ACC112 (cell line): ENCODE measurements around the gene CERK.
"Not testable (repeated sequence)": the region's sequence is repeated elsewhere in the genome, so short reads cannot be mapped to it uniquely, and the experiment has no call there.

Experiments
- H2AFZ ChIP-seq: fragments of 200-600 bp; sonication (generic); one replicate; pipeline ENCODE4 v1.6.0; 2017; ENCODE audit warnings: antibody characterized with exemption, low read length; ENCODE audit not compliant: unreplicated experiment
- H3K27ac ChIP-seq: fragments of 200-600 bp; sonication (generic); 2 replicates; pipeline ENCODE4 v1.5.1; 2014; ENCODE audit warnings: low read depth, mild to moderate bottlenecking, antibody characterized with exemption, low read length, moderate library complexity
- H3K27me3 ChIP-seq: fragments of 200-600 bp; sonication (generic); 2 replicates; pipeline ENCODE4 v1.6.1; 2014; ENCODE audit warnings: mild to moderate bottlenecking, antibody characterized with exemption, low read length, moderate library complexity, mixed read lengths; ENCODE audit not compliant: insufficient read depth
- H3K36me3 ChIP-seq: fragments of 200-600 bp; sonication (generic); 2 replicates; pipeline ENCODE4 v1.6.1; 2016; ENCODE audit warnings: mild to moderate bottlenecking, antibody characterized with exemption, low read length, moderate library complexity, mixed read lengths; ENCODE audit not compliant: insufficient read depth
- H3K4me1 ChIP-seq: fragments of 200-600 bp; sonication (generic); one replicate; pipeline ENCODE4 v1.6.1; 2016; ENCODE audit warnings: low read length, mixed read lengths; ENCODE audit not compliant: insufficient read depth, unreplicated experiment, control insufficient read depth
- H3K4me3 ChIP-seq: fragments of 200-600 bp; sonication (generic); 2 replicates; pipeline ENCODE4 v1.5.1; 2014; ENCODE audit warnings: mild to moderate bottlenecking, low read depth, low read length
- H3K79me2 ChIP-seq: fragments of 200-600 bp; sonication (generic); one replicate; pipeline ENCODE4 v1.6.0; 2016; ENCODE audit warnings: low read length; ENCODE audit not compliant: control insufficient read depth, unreplicated experiment, insufficient read depth

The CERK gene

DNA sequence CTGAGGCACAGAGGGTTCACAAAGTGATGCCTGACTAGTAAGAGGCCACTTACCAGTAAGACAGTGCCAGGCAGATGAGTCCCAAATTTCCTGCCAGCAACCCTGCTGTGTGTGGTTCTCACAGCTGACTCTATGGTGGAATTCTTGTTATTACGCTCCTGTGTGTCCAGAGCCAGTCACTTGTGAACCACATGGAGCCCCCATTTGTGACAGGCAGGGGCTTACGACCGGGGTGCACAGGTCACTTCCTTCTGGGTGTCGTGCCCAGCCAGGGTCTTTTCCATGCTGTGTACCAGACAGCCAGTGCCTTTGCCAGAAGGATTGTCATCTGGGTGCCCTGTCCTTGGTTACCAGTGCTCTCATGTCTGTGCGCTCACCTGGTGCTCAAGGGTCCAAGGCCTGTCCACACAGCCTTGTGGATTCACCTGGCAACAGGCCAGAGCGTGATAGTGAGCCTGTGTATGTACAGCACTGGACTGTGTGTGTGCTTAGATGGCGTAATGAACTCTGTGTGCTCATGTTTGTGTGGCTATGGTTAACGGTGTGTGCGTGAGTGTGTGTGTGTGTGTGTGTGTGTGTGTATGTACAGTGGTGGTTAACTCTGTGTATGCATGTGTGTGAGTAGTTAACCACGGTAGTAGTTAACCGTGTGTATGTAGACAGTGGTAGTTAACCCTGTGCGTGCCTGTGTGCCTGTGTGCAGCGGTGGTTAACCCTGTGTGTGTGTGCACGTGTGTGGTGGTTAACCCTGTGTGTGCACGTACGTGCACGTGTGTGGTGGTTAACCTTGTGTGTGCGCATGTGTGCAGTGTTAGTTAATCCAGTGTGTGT lies 99.2 kb downstream of the CERK start:
- Histone ChIP-seq H3K4me3 (no peak overlapping the region), H3K27ac (no peak overlapping the region), H3K27me3 (no peaks in the 10 kb centered on the region), H3K79me2 (no peaks in the 10 kb centered on the region), H3K4me1 (no peaks in the 10 kb centered on the region), H3K36me3 (no peaks in the 10 kb centered on the region), H2AFZ (no peak overlapping the region)

DNA sequence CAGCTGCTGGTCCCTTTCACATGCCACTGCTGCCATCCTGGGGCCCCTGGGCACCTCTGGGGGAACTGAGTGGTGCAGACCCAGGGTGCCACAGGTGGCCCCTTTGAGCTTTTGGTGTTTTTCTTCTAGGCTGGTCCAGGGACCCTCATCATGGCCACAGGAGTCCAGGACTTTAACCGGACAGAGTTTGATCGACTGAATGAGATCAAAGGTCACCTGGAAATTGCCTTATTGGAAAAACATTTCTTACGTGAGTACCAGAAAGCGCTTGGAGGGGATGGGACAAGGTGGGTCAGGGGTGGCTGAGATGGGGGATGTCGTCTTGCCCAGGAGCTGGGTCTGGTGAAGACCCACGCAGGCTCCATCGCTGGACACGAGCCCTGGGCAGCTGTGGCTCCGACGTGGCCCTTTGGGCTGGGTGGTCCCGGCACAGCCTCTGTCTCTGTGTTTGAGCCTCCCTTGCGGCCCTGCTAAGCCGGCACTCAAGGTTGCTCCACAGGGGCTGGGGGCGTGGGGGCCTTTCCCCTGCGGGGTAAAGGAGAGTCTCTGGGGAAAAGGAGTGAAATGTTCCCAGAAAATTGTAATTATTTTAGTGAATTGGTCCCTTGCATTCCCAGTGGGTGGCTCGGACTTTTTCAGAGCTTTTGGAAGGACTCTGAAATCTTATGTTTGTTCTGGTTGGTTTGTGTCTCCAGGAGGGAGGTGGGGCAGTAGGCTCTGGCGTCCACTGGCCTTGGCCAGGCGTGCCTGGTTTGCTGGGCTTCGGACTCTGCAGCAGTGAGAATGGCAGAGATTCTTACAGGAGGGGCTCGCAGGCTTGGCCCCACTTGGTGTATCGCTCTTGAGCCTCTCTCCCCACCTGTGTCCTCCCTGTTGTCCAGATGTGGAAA lies 100.1 kb downstream of the CERK start:
- H3K27ac ChIP-seq, result no peak overlapping the region
- H3K36me3 ChIP-seq, result no peaks in the 10 kb centered on the region

DNA sequence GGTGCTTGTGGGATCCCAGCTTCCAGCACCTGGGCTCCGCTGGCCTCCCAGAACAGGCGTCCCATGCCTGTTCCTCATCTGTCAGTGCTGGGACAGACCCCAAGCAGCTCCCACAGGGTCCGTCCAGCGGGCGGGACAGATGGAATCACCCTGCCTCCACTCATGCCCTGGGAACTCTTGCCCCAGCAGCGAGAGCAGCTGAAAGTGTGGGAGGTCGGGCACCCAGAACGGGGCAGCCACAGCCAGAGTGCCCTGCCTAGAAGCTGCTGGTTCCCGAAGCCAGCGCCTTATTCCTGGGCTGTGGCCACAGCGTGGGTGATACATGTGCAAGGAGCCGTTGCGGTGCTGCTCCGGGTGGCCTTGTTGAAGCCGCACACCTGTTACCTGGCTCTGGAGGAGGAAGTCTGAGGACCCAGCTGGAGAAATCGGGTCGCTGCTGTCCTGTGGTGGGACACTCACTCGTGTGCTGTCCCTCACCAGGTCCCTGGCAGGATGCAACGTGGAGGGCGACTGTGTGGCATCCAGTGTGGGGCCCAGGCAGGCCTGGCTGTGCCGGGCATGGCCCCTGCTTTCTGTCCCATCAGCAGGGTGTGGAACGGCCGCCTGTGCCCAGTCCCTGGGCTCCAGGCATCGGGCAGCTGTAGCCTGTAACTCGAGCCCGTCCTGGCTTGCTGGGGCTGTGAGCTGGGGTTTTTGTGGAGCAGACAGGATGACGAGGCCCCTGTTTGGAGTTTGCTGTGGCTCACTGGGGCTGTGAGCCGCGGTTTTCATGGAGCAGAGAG lies 101.6 kb downstream of the CERK start:
- no peaks in the 10 kb centered on the region for H3K79me2 ChIP-seq
- H3K36me3 ChIP-seq, result no peaks in the 10 kb centered on the region
- H2AFZ ChIP-seq, result no peak overlapping the region
- H3K27me3 ChIP-seq, result no peaks in the 10 kb centered on the region
- H3K4me3 ChIP-seq, result no peak overlapping the region
- no peaks in the 10 kb centered on the region for H3K4me1 ChIP-seq
- no peak overlapping the region for H3K27ac ChIP-seq

More for the DNA sequence above, 100.1 kb downstream of the CERK start:
- no peak overlapping the region for H2AFZ ChIP-seq
- H3K79me2 ChIP-seq, result no peaks in the 10 kb centered on the region
- H3K4me3 ChIP-seq, result no peak overlapping the region
- no peaks in the 10 kb centered on the region for H3K4me1 ChIP-seq
- H3K27me3 ChIP-seq, result no peaks in the 10 kb centered on the region

- no peak overlapping the region for H3K27ac ChIP-seq
- H3K36me3 ChIP-seq, result no peaks in the 10 kb centered on the region
- H2AFZ ChIP-seq, result no peak overlapping the region
- no peaks in the 10 kb centered on the region for H3K4me1 ChIP-seq
- no peaks in the 10 kb centered on the region for H3K27me3 ChIP-seq
- H3K79me2 ChIP-seq, result no peaks in the 10 kb centered on the region
- no peak overlapping the region for H3K4me3 ChIP-seq
Measured at GRCh38 chr22:46635756-46636155, 102.3 kb downstream of the CERK start.

DNA sequence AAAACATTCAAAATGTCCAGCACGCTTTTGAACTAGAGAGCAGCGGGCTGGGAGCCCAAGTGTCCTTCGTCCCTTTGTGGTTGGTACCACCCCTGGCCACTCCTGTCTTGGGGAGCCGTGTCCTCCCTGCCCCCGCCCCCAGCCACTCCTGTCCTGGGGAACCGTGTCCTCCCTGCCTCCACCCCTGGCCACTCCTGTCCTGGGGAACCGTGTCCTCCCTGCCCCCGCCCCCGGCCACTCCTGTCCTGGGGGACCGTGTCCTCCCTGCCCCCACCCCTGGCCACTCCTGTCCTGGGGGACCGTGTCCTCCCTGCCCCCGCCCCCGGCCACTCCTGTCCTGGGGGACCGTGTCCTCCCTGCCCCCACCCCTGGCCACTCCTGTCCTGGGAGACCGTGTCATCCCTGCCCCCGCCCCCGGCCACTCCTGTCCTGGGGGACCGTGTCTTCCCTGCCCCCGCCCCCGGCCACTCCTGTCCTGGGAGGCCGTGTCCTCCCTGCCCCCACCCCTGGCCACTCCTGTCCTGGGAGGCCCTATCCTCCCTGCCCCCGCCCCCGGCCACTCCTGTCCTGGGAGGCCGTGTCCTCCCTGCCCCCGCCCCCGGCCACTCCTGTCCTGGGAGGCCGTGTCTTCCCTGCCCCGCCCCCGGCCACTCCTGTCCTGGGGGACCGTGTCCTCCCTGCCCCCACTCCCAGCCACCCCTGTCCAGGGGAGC lies 102.9 kb downstream of the CERK start:
- not testable (repeated sequence) for H3K27me3 ChIP-seq, H3K27ac ChIP-seq, H3K36me3 ChIP-seq, H3K79me2 ChIP-seq, H2AFZ ChIP-seq, H3K4me1 ChIP-seq, H3K4me3 ChIP-seq
